Stimulated activated CD8-positive, alpha-beta memory T cell treated with anti-CD3 and anti-CD28 coated beads, Interleukin-2, amount 100 ng/mL, for 48 hours (primary cell): Measurements from ENCODE around the gene ZCCHC12.
"Not testable (repeated sequence)": the region's sequence is repeated elsewhere in the genome, so short reads cannot be mapped to it uniquely, and the experiment has no call there.

Source experiments
- DNase-seq, 2 donors: peaks; one replicate each; pipeline ENCODE4 v3.0.0-alpha.2; 2020; ENCODE audit warnings: low read depth in 2 of 2

The ZCCHC12 gene

GRCh38 chrX:118823263-118824172 lies at the start of gene ZCCHC12:
ZCCHC12 (plus strand) TSS chrX:118823824; CDS start chrX:118825245, 1,421 bp downstream.
- DNase-seq = peak in 1 of 2 donors; percentile 6

DNA sequence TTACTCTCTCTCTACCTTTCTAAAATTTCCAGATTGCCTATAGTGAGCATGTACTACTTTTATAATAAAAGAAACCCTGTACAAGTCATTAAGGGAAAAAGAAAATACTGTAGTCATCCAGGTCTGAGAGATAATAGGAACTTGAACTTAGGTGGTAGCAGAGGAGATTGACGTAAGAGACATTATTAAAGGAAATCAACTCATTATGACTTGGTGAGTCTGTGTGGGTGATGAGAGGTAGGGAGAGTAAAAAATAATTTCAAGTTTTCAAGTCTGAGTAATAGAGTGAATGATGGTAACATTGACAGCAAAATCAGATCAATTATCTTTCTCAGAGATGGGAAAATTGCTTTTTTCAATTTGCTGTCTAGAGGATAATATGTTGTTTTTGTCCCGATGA lies 44.0 kb upstream of the ZCCHC12 start:
- no peak for DNase-seq

DNA sequence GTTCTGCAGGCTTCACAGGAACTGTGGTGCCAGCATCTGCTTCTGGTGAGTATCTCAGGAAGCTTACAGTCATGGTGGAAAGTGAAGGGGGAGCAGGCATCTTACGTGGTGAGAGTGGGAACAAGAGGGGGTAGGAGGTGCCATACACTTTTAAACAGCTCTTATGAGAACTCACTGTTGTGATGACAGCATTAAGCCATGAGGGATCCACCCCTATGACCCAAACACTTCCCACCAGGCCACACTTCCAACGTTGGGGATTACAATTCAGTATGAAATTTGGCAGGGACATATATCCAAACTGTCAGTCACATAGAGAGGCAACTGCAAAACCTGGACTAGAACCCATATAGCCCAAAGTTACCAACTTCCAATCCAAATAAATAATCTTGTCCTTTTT lies 43.1 kb upstream of the ZCCHC12 start:
- no peak for DNase-seq

DNA sequence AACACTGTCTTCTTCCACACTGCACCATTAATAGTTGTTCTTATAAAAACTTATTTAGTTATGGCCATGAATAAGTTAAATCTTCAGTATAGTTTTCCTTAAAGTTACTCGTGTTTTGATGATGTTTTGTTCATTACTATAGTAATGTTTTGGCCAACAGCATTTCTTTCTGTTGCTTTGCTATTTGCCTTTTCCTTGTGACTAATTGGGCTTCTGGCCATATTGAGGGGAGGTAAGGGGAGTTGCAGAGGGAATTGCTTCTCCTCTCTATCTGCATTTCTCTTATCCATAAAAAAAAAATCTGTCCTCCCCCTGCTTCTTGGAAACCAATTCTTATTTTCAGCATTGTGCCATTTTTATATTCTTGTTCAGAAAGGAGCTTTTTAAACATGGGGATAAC lies 42.7 kb upstream of the ZCCHC12 start:
- no peak for DNase-seq

DNA sequence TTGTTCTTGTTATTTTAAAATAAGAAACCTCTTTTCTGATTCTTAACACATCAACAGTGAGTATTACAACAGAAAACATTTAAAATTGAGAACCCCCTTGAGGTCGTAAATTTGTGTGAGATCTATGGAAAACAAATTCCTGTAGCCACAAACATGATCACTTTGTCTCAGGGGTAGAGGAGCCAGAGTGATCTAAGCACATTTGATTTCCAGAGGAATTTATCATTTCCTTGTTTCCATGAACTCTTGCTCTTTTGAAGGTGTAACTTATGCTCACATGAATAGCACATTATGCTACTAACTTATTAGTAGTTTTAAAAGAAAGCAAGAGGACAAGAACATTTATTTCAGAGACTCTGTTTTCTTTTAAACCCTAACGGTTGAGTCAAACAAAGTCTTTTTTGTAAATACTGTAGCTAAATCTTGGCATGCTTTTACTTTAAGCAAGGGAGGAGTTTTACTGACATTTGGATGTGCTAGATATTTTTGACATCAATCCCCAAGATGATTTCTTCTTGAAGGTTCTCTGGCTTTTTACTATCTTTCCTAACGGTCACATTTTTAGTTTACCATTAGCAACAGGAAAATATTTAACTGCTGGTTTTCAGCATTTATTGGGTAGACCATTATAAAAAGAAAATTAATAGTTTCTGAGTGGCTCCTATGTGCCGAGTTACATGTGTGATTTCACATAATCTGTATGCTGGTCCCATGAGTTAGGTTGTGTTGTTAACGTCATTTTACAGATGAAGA lies 27.9 kb upstream of the ZCCHC12 start:
- no peak for DNase-seq

DNA sequence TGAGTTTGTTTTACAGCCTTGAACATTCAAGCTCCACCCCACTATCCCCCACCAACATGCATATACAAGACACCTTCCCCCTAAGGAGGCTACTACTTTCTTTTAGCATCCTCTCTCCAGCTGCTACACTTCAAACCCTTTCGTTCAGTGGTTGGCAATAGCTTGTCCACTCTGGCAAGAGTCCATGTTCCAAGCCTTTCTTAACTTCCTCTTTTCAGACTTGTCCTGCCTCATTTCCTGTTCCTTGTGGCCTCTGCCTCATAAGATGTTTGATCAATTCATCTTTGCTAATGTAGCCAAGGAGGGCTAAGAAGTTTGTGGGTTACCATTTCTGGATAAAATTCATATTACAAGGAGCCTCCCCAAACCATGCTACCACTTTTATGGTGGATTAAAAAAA lies 20.8 kb upstream of the ZCCHC12 start:
- DNase-seq = no peak

DNA sequence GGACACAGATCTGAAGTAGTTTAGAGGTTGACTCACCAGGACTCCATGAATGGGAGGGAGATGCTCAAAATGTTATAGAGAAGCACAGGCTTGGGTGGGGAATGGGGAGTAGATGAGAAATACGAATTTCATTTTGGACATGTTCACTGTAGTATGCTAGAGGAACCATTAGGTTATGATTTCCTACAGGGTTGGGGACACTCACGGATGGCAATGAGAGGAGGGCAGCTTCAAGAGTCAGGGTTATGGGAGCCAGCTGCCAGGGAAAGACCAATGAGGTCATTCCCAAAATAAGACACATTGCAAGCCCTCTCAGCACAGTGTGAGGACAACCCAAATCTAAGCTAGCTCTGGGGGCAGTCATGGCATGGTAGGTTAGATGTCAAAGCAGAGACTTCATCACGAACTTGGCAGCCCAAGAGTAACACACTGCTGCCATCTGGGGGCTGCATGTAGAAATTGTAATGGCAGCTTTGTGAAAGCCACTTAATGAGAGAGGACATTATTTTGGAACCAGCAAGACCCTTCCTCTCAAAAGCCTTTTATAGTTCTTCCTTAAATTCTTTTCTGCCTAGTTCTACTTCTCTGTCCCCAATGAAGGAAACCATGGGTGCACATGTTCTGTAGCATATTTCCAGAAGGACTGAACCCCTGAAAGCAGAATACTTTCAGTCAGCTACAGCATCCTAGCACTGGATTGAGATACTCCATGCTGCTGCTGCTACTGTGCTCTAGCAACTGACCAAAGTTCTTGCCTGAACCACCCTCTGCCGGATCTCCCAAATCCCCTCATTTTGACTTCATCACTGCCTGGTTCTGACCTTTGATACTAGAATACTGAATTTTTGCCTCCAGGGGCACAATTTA lies 16.2 kb upstream of the ZCCHC12 start:
- no peak for DNase-seq

DNA sequence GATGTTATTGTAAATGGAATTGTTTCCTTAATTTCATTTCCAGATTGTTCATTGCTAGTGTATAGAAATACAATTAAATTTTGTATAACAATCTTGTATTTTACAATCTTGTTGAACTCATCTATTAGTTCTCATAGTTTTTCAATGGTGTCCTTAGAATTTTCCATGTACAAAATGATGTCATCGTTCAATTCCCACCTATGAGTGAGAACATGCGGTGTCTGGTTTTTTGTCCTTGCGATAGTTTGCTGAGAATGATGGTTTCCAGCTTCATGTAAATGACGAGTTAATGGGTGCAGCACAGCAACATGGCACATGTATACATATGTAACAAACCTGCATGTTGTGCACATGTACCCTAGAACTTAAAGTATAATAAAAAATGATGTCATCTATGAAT lies 6.4 kb upstream of the ZCCHC12 start:
- DNase-seq = not testable (repeated sequence)

DNA sequence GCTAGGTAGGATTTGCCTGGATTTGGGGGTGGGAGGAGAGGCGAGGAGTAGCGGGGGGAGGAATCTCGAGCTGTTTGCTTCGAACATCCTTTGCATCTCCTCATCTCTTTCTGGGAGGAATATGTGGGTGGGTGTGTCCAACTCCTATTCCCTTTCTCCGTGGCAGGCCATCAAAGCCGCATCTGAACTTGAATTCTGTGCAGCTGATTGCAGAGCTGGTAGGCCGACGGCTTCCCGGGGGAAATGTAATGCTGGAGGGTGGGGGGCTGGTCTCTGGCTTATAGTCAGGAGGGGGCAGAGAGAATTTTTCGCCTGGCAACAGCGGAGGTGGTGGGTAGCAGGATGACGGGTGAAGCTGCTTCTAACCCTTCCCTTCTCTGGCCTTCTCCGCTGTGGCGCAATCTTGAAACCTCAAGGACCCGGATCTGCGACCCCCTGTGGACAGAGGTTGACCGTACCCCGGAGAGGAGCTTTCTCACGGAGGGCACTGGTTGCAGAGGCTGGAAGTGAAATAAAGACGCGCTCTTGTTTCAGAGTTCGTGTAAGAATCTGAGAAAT lies 628 bp downstream of the ZCCHC12 start:
- DNase-seq = no peak

DNA sequence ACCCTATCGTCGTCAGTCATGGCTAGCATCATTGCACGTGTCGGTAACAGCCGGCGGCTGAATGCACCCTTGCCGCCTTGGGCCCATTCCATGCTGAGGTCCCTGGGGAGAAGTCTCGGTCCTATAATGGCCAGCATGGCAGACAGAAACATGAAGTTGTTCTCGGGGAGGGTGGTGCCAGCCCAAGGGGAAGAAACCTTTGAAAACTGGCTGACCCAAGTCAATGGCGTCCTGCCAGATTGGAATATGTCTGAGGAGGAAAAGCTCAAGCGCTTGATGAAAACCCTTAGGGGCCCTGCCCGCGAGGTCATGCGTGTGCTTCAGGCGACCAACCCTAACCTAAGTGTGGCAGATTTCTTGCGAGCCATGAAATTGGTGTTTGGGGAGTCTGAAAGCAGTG lies 1.6 kb downstream of the ZCCHC12 start:
- DNase-seq = no peak

DNA sequence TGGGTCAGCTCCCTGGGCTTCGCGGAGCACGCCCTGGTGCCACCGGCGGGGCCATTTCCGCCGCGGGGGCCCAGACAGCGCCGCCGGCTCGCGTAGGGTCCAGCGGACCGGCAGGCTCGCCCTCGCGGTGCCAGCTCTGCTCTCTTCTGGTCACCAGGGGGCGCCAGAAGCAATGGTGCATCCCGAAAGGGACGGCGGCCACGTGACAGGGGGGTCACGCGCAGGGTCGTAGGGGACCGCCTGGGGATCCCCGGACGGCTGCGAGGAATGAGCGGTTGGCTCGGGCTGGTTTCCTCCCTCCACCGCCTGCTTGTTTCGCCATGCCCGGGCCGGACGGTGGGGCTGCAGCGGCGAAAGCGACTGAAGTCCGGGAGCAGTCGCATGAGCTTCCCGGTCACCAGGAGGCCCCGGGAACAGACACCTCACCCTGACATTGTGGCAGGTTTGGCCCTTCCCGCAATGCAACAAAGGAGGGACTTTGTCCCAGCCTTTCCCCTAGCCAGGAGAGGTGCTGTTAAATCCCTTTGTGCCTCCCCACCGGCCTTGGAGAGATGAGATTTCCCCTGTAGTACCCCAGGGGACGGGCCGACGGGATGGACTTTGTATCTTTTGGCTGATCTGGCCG lies 15.8 kb downstream of the ZCCHC12 start:
- DNase-seq = peak; percentile 56 to 62

GRCh38 chrX:118847676-118848075 lies 24.1 kb downstream of the ZCCHC12 start:
- DNase-seq = no peak

- no peak for DNase-seq
Measured at GRCh38 chrX:118853596-118853995, 30.0 kb downstream of the ZCCHC12 start.

GRCh38 chrX:118855681-118856310 lies 32.2 kb downstream of the ZCCHC12 start:
- no peak for DNase-seq

GRCh38 chrX:118857006-118857405 lies 33.4 kb downstream of the ZCCHC12 start:
- no peak for DNase-seq

GRCh38 chrX:118861338-118861737 lies 37.7 kb downstream of the ZCCHC12 start:
- no peak for DNase-seq

- DNase-seq = no peak
Measured at GRCh38 chrX:118862091-118862490, 38.5 kb downstream of the ZCCHC12 start.

DNA sequence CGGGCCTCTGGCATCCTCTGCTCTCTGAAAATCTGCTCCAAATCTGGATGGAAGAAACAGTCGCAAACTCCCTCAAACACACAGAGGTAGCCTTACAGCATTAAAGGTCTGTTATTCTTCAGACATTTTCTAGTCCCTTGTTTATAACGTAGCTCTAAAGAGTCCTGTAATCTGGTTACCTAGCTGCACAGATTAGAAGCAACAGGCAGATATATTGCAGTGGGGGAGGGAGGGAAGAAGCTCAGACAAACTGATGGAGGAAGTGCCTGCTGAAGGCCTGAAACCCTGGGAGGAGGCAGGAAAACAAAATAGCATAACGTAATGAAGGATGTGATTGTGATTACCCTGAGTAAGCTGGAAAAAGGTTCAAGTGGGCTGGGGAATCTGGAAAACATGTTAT lies 39.4 kb downstream of the ZCCHC12 start:
- no peak for DNase-seq

DNA sequence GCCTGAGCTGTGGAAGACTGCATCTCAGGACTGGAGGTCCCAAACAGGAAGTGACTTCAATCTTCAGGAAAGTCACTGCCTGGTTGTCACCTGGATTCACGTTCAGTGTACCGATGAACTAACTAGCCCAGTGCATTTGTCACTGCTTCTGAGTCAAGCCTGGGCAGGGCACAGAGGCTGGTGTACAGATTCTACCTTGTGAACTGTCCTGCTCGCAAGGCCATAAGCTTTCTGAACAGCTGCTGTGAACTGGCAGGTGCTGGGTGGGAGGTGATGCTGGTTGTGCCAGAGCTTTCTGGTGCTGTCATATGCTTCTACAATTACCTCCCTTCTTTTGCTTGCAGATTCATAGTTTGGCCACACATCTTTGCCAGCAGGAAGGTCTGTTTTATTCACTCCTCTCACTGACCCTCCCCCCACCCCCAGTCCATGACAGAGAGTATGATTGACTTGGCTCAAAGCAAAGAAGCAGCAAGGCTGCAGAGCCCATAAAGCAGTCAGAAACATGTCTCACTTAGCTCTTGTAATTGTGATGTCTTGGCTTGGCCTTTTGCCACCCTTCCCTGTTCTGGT lies 40.5 kb downstream of the ZCCHC12 start:
- no peak for DNase-seq

DNA sequence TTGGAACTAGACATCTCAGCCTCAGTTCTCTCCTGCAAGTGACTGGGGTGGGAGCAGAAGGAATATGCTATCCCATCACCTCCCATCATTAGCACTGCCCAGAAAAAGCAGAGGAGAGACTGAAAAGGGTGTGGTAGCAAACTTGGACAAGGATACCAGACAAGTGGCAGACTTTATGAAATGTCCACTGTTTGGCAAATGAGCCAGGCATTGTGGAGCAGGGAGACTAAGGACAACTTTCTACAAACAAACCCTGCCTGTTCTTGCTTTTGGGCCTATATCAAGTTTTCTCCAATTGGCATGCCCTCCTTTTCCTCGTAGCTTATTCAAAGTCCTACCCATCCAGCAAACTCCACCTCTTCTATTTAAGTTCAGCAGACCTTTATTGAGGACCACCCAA lies 41.6 kb downstream of the ZCCHC12 start:
- DNase-seq = no peak
